MCF 10A (cell line): Measurements from ENCODE around the gene HADHB. TPM values are rescaled to one million over a fixed set of nuclear protein-coding genes. Genes with fewer than 3 reads are reported as not detected.

ENCODE experiments used
- BruUV-seq: library from RNA; stranded (reverse); fragments of 400-500 nt; replicated peaks from 2 replicates; lab custom pipeline; 2021; lab: Mats Ljungman, UMichigan
- CTCF ChIA-PET: fragments of 300-600 bp; sonication (Branson Sonifier 250); formaldehyde crosslinking; extraction: SDS; loops from one replicate; lab custom pipeline; 2021; ENCODE audit warnings: antibody characterized with exemption, inconsistent platforms; lab: Yijun Ruan, JAX
- POLR2A ChIA-PET: fragments of 300-600, 350-650 bp; sonication (Branson Sonifier 250); formaldehyde crosslinking; extraction: SDS; loops from one replicate; lab custom pipeline; 2020; ENCODE audit warnings: antibody characterized with exemption, inconsistent platforms; lab: Yijun Ruan, JAX
- DNase-seq: peaks from one replicate; pipeline ENCODE4 v3.0.0-alpha.2; 2018; ENCODE audit not compliant: unreplicated experiment
- H3K27ac Mint-ChIP-seq: one replicate; pipeline ENCODE4 v1.8.0; 2022; ENCODE audit warnings: mild to moderate bottlenecking, low read depth, mixed read lengths; ENCODE audit not compliant: unreplicated experiment
- H3K27me3 Mint-ChIP-seq: one replicate; pipeline ENCODE4 v1.8.0; 2022; ENCODE audit warnings: mixed read lengths; ENCODE audit not compliant: insufficient read depth, unreplicated experiment
- H3K36me3 Mint-ChIP-seq: one replicate; pipeline ENCODE4 v1.8.0; 2022; ENCODE audit warnings: mild to moderate bottlenecking, moderate library complexity, mixed read lengths; ENCODE audit not compliant: insufficient read depth, unreplicated experiment
- H3K4me1 Mint-ChIP-seq: one replicate; pipeline ENCODE4 v1.8.0; 2022; ENCODE audit warnings: mixed read lengths; ENCODE audit not compliant: insufficient read depth, unreplicated experiment
- H3K4me3 Mint-ChIP-seq: one replicate; pipeline ENCODE4 v1.8.0; 2022; ENCODE audit warnings: mild to moderate bottlenecking, moderate library complexity, mixed read lengths; ENCODE audit not compliant: unreplicated experiment
- H3K9me3 Mint-ChIP-seq: one replicate; pipeline ENCODE4 v1.8.0; 2022; ENCODE audit warnings: mixed read lengths; ENCODE audit not compliant: unreplicated experiment
- CTCF ChIP-seq: fragments of 200-600 bp; IDR thresholded peaks from one replicate; pipeline ENCODE4 v1.8.0; 2022; ENCODE audit warnings: antibody characterized with exemption, mild to moderate bottlenecking; ENCODE audit not compliant: unreplicated experiment
- intact Hi-C: fragments of 100-400 bp; cut with micrococcal nuclease; formaldehyde crosslinking; loops from 2 replicates; pipeline ENCODE4 v1.14.1; 2022
- total RNA-seq: library from RNA; stranded (reverse); gene quantifications from 2 replicates; pipeline ENCODE4 v1.2.3, GENCODE V29; 2022

Gene HADHB
- total RNA-seq, 1 experiment from 2014 or later, result 143 TPM

- intact Hi-C loops, result no loop called here
- no TSS peak for BruUV-seq
- Mint-ChIP-seq H3K27me3 (no peaks in the 10 kb centered on the region), H3K36me3 (peaks cover 89% of the 10 kb centered on the region), H3K4me1 (peaks cover 24% of the 10 kb centered on the region), H3K9me3 (no peaks in the 10 kb centered on the region), H3K4me3 (no peak overlapping the region), H3K27ac (no peak overlapping the region)
- DNase-seq, result no peak
- CTCF ChIA-PET, result no interaction called here
- no peak for TF ChIP-seq CTCF
- POLR2A ChIA-PET, result interaction anchor here (0.9 to 6.0 kb wide), 6 partner anchors 7 to 65 kb away, joined by 3 to 93 read pairs (median 4); partner anchors contain the start of genes ADGRF3, HADHA and HADHB
These were observed 36.5 kb downstream of the HADHB start for GRCh38 chr2:26281226-26281625.

GRCh38 chr2:26283606-26284005 lies 38.9 kb downstream of the HADHB start:
- Mint-ChIP-seq H3K27me3 (no peaks in the 10 kb centered on the region), H3K36me3 (peaks cover 98% of the 10 kb centered on the region), H3K4me3 (no peak overlapping the region), H3K9me3 (no peaks in the 10 kb centered on the region), H3K4me1 (peaks cover 20% of the 10 kb centered on the region), H3K27ac (peak overlapping the region; percentile 47)
- DNase-seq, result no peak
- ChIA-PET CTCF (interaction anchor here (0.6 kb wide), 1 partner anchor 9 kb away, joined by 3 read pairs; no protein-coding TSS in a partner anchor), POLR2A (interaction anchor here (0.7 to 6.0 kb wide), 10 partner anchors 9 to 47 kb away, joined by 3 to 93 read pairs (median 8); partner anchors contain the start of genes HADHA and HADHB)
- no TSS peak for BruUV-seq
- no peak for TF ChIP-seq CTCF
- intact Hi-C loops, result no loop called here

- DNase-seq, result peak; percentile 64
- no peaks in the 10 kb centered on the region for H3K27me3 Mint-ChIP-seq
- intact Hi-C loops, result no loop called here
- H3K36me3 Mint-ChIP-seq, result peaks cover 96% of the 10 kb centered on the region
- peaks cover 20% of the 10 kb centered on the region for H3K4me1 Mint-ChIP-seq
- H3K4me3 Mint-ChIP-seq, result peak overlapping the region; percentile 22
- no TSS peak for BruUV-seq
- no peak for TF ChIP-seq CTCF
- POLR2A ChIA-PET, result interaction anchor here (0.7 to 6.0 kb wide), 10 partner anchors 8 to 46 kb away, joined by 3 to 93 read pairs (median 8); partner anchors contain the start of genes HADHA and HADHB
- H3K9me3 Mint-ChIP-seq, result no peaks in the 10 kb centered on the region
- H3K27ac Mint-ChIP-seq, result peak overlapping the region; percentile 47
- CTCF ChIA-PET, result interaction anchor here (0.6 kb wide), 1 partner anchor 9 kb away, joined by 3 read pairs; no protein-coding TSS in a partner anchor
These were observed 39.4 kb downstream of the HADHB start for GRCh38 chr2:26284132-26284531.

- no peaks in the 10 kb centered on the region for H3K27me3 Mint-ChIP-seq
- BruUV-seq, result no TSS peak
- POLR2A ChIA-PET, result interaction anchor here (4.0 to 6.0 kb wide), 3 partner anchors 11 to 40 kb away, joined by 32 to 93 read pairs (median 58); partner anchors contain the start of genes HADHA and HADHB
- TF ChIP-seq CTCF, result no peak
- no peaks in the 10 kb centered on the region for H3K9me3 Mint-ChIP-seq
- peaks cover 89% of the 10 kb centered on the region for H3K36me3 Mint-ChIP-seq
- DNase-seq, result no peak
- CTCF ChIA-PET, result interaction anchor here (0.6 to 1.4 kb wide), 3 partner anchors 28 to 51 kb away, joined by 4 to 5 read pairs (median 4); no protein-coding TSS in a partner anchor
- H3K4me3 Mint-ChIP-seq, result no peak overlapping the region
- intact Hi-C loops, result no loop called here
- H3K27ac Mint-ChIP-seq, result no peak overlapping the region
- H3K4me1 Mint-ChIP-seq, result peaks cover 17% of the 10 kb centered on the region
These were observed 41.2 kb downstream of the HADHB start for GRCh38 chr2:26285931-26286330.
